Measurements from ENCODE around the gene COL15A1.

The COL15A1 gene

GRCh38 chr9:99037769-99038483 lies 94.2 kb downstream of the COL15A1 start:
- H3K4me3 ChIP-seq (replicated peaks in 1 of 2; ENCODE audit: low read depth in 2 of 2, low read length in 2 of 2): no peak overlapping the region
- DNase-seq (ENCODE audit: low read depth in 2 of 2): no peak
- no peak for TF ChIP-seq CTCF (IDR thresholded peaks at IDR 0.05; ENCODE audit: low read depth, low read length)

DNA sequence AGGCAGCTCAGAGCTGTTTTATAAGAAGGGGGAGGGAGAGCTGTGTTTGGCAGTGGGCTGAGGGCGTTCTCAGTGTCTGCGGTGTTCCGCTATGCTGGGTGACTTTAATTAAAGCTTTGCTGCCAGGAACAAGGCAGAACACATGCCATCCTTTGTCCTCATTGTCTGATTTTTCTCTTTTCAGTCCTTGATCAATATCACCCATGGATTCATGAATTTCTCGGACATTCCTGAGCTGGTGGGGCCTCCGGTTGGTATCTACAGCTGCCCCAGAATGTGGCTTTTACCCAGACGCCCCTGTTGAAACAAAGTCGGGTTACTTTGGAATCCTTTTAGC lies 94.7 kb downstream of the COL15A1 start:
- DNase-seq (ENCODE audit: low read depth in 2 of 2): no peak
- H3K4me3 ChIP-seq (replicated peaks in 1 of 2; ENCODE audit: low read depth in 2 of 2, low read length in 2 of 2): no peak overlapping the region
- no peak for TF ChIP-seq CTCF (IDR thresholded peaks at IDR 0.05; ENCODE audit: low read depth, low read length)

- no peak overlapping the region for H3K4me3 ChIP-seq (replicated peaks in 1 of 2; ENCODE audit: low read depth in 2 of 2, low read length in 2 of 2)
- peak in 1 of 2 donors; percentile 29 for DNase-seq (ENCODE audit: low read depth in 2 of 2)
- no peak for TF ChIP-seq CTCF (IDR thresholded peaks at IDR 0.05; ENCODE audit: low read depth, low read length)
Measured at GRCh38 chr9:99039505-99040182, 95.9 kb downstream of the COL15A1 start.

GRCh38 chr9:99040251-99040900 lies 96.7 kb downstream of the COL15A1 start:
- no peak for DNase-seq (ENCODE audit: low read depth in 2 of 2)

GRCh38 chr9:99040911-99041582 lies 97.3 kb downstream of the COL15A1 start:
- H3K4me3 ChIP-seq (replicated peaks in 1 of 2; ENCODE audit: low read depth in 2 of 2, low read length in 2 of 2): no peak overlapping the region
- TF ChIP-seq CTCF (IDR thresholded peaks at IDR 0.05; ENCODE audit: low read depth, low read length): no peak
- peak; percentile 60 to 82 for DNase-seq (ENCODE audit: low read depth in 2 of 2)

More at GRCh38 chr9:99040251-99040900, 96.7 kb downstream of the COL15A1 start:
- H3K4me3 ChIP-seq (replicated peaks in 1 of 2; ENCODE audit: low read depth in 2 of 2, low read length in 2 of 2): no peak overlapping the region
- no peak for TF ChIP-seq CTCF (IDR thresholded peaks at IDR 0.05; ENCODE audit: low read depth, low read length)

DNA sequence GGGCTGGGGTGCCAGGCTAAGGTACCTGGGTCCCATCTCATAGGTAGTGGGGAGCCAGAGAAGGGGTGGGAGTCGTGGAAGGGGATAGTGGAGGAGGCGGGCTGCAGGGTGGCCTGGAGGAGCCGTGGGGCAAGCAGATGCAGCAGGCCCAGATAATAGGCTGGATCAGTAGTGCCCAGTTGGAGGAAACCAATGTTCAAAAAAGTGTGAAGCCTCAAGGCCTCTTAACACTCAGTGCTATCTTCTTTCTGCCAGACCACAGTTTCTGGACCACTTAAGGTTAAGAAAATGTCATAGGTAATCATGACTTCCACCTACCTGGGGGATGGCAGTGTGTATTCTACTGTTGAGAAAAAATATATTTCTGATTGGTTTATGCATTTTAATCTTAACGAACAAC lies 97.9 kb downstream of the COL15A1 start:
- no peak overlapping the region for H3K4me3 ChIP-seq (replicated peaks in 1 of 2; ENCODE audit: low read depth in 2 of 2, low read length in 2 of 2)
- TF ChIP-seq CTCF (IDR thresholded peaks at IDR 0.05; ENCODE audit: low read depth, low read length): no peak
- DNase-seq (ENCODE audit: low read depth in 2 of 2): no peak

Measured in cardiac fibroblast (primary cell).